Panc1 (cell line): Measurements from ENCODE around the gene SMAP2.

Experiments used
- POLR2AphosphoS5 ChIP-seq: IDR thresholded peaks from 2 replicates; pipeline ENCODE4 v1.6.1; 2012; ENCODE audit warnings: mild to moderate bottlenecking, low read depth, low read length, moderate library complexity
- REST ChIP-seq, 2 experiments: IDR thresholded peaks; 2 replicates each; pipeline ENCODE4 v1.6.1; 2011 to 2012; ENCODE audit warnings: low read depth in 2 of 2, control low read depth in 1 of 2, low read length in 1 of 2, mild to moderate bottlenecking in 1 of 2, moderate library complexity in 1 of 2; ENCODE audit not compliant: insufficient read depth in 1 of 2
- TCF7L2 ChIP-seq: IDR thresholded peaks from 2 replicates; pipeline ENCODE4 v1.6.1; 2011; ENCODE audit warnings: mild to moderate bottlenecking, low read depth, low read length, inconsistent platforms
- TF ChIP-seq, protein P1 (sequence below): fragments of 450-650 bp; IDR thresholded peaks from 2 replicates; pipeline ENCODE4 v1.5.1; 2017; ENCODE audit warnings: mild to moderate bottlenecking

DNA sequence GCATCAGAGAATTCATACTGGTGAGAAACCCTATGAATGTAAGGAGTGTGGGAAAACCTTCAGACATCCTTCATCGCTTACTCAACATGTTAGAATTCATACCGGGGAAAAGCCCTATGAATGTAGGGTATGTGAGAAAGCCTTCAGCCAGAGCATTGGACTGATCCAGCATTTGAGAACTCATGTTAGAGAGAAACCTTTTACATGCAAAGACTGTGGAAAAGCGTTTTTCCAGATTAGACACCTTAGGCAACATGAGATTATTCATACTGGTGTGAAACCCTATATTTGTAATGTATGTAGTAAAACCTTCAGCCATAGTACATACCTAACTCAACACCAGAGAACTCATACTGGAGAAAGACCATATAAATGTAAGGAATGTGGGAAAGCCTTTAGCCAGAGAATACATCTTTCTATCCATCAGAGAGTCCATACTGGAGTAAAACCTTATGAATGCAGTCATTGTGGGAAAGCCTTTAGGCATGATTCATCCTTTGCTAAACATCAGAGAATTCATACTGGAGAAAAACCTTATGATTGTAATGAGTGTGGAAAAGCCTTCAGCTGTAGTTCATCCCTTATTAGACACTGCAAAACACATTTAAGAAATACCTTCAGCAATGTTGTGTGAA, 89.5 kb downstream of the SMAP2 start:
- TF ChIP-seq, protein P1, sequence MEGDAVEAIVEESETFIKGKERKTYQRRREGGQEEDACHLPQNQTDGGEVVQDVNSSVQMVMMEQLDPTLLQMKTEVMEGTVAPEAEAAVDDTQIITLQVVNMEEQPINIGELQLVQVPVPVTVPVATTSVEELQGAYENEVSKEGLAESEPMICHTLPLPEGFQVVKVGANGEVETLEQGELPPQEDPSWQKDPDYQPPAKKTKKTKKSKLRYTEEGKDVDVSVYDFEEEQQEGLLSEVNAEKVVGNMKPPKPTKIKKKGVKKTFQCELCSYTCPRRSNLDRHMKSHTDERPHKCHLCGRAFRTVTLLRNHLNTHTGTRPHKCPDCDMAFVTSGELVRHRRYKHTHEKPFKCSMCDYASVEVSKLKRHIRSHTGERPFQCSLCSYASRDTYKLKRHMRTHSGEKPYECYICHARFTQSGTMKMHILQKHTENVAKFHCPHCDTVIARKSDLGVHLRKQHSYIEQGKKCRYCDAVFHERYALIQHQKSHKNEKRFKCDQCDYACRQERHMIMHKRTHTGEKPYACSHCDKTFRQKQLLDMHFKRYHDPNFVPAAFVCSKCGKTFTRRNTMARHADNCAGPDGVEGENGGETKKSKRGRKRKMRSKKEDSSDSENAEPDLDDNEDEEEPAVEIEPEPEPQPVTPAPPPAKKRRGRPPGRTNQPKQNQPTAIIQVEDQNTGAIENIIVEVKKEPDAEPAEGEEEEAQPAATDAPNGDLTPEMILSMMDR: no peak
- TF ChIP-seq REST (IDR thresholded peaks at IDR 0.05; ENCODE audit: insufficient read depth in 1 of 2, low read depth in 2 of 2, low read length in 1 of 2) (no peak), POLR2AphosphoS5 (no peak), TCF7L2 (no peak)
